HCT116 (cell line): ENCODE data around the gene FRMPD4. TPM values are rescaled to one million over a fixed set of nuclear protein-coding genes. Genes with fewer than 3 reads are reported as not detected.

Experiments used
- ATAC-seq: fragments of 200-7000 bp; cut with Tn5 transposase; 2 replicates; pipeline ENCODE4 v1.9.1; 2020; ENCODE audit warnings: mild to moderate bottlenecking, moderate library complexity
- BruUV-seq: library from RNA; stranded (reverse); fragments of 400-500 nt; replicated peaks from 2 replicates; lab custom pipeline; 2021; lab: Mats Ljungman, UMichigan
- CTCF ChIA-PET: fragments of 300-600 bp; sonication (Branson Sonifier 250); formaldehyde crosslinking; loops from one replicate; lab custom pipeline; 2021; ENCODE audit warnings: antibody characterized with exemption; lab: Charles Lee
- POLR2A ChIA-PET: fragments of 300-600, 350-600 bp; sonication (Branson Sonifier 250); formaldehyde crosslinking; loops from one replicate; lab custom pipeline; 2021; ENCODE audit warnings: antibody characterized with exemption; lab: Charles Lee
- RAD21 ChIA-PET, 2 experiments: fragments of 300-600 bp; sonication (Branson Sonifier 250); formaldehyde crosslinking; loops; one replicate each; lab custom pipeline; 2023; ENCODE audit warnings: low total read pairs in 2 of 2; ENCODE audit not compliant: uncharacterized antibody in 2 of 2, unreplicated experiment in 2 of 2, low non-redundant PET in 1 of 2; lab: Charles Lee
- DNase-seq: peaks from one replicate; pipeline ENCODE4 v3.0.0-alpha.2; 2010; ENCODE audit warnings: low read depth, low spot score
- H2AFZ ChIP-seq: fragments of 200-600 bp; shearing (Covaris generic), sonication (generic); 2 replicates; pipeline ENCODE4 v1.6.1; 2017; ENCODE audit warnings: low read depth, mixed run types, mixed read lengths, antibody characterized with exemption, low read length; ENCODE audit not compliant: poor library complexity, severe bottlenecking
- H3K27ac ChIP-seq: 2 replicates; pipeline ENCODE4 v1.5.1; 2012; ENCODE audit warnings: low read depth, low read length
- H3K27me3 ChIP-seq: fragments of 200-600 bp; sonication (generic); 2 replicates; pipeline ENCODE4 v1.6.1; 2016; ENCODE audit warnings: mixed run types, low read length, mixed read lengths; ENCODE audit not compliant: insufficient read depth
- H3K36me3 ChIP-seq, 2 experiments: fragments of 200-500 bp in 1 of 2; fragments of 200-600 bp in 1 of 2; sonication (Bioruptor generic) in 1 of 2; sonication (generic) in 1 of 2; 2 replicates each; pipeline versions ENCODE4 v1.5.1 to v1.6.1; 2014 to 2016; ENCODE audit warnings: low read length in 2 of 2, inconsistent platforms in 1 of 2, mixed read lengths in 1 of 2, mixed run types in 1 of 2; ENCODE audit not compliant: insufficient read depth in 2 of 2, control insufficient read depth in 1 of 2
- H3K4me1 ChIP-seq, 2 experiments: fragments of 200-600 bp in 1 of 2; sonication (generic) in 1 of 2; 2 replicates each; pipeline versions ENCODE4 v1.5.1 to v1.6.1; 2012 to 2017; ENCODE audit warnings: low read length in 2 of 2, inconsistent platforms in 1 of 2, mild to moderate bottlenecking in 1 of 2, mixed read lengths in 1 of 2, mixed run types in 1 of 2, moderate library complexity in 1 of 2; ENCODE audit not compliant: insufficient read depth in 2 of 2, control insufficient read depth in 1 of 2
- H3K4me2 ChIP-seq: fragments of 200-600 bp; sonication (generic); 2 replicates; pipeline ENCODE4 v1.6.1; 2017; ENCODE audit warnings: mixed run types, low read length, mixed read lengths
- H3K4me3 ChIP-seq, 2 experiments: fragments of 200-600 bp in 1 of 2; sonication (generic) in 1 of 2; replicated peaks in 1 of 2; 2 replicates each; pipeline ENCODE4 v1.5.1; 2011 to 2016; ENCODE audit warnings: low read length in 2 of 2, control low read depth in 1 of 2, low read depth in 1 of 2, mild to moderate bottlenecking in 1 of 2, mixed read lengths in 1 of 2, mixed run types in 1 of 2
- H3K79me2 ChIP-seq: fragments of 200-600 bp; sonication (generic); 2 replicates; pipeline ENCODE4 v1.6.1; 2017; ENCODE audit warnings: mild to moderate bottlenecking, mixed run types, low read length, moderate library complexity, mixed read lengths; ENCODE audit not compliant: insufficient read depth
- H3K9ac ChIP-seq: fragments of 200-600 bp; sonication (generic); 2 replicates; pipeline ENCODE4 v1.6.1; 2016; ENCODE audit warnings: low read length, mixed read lengths
- H3K9me2 ChIP-seq: fragments of 200-600 bp; sonication (generic), shearing (Covaris generic); 2 replicates; pipeline ENCODE4 v1.6.1; 2017; ENCODE audit warnings: mixed run types, mild to moderate bottlenecking, moderate library complexity; ENCODE audit not compliant: insufficient read depth
- H3K9me3 ChIP-seq, 2 experiments: fragments of 200-500 bp in 1 of 2; fragments of 200-600 bp in 1 of 2; sonication (Bioruptor generic) in 1 of 2; sonication (generic) in 1 of 2; 2 replicates each; pipeline ENCODE4 v1.6.1; 2014 to 2017; ENCODE audit warnings: low read length in 2 of 2, mixed read lengths in 2 of 2, inconsistent platforms in 1 of 2, low read depth in 1 of 2, mild to moderate bottlenecking in 1 of 2, mixed run types in 1 of 2, moderate library complexity in 1 of 2; ENCODE audit not compliant: control insufficient read depth in 1 of 2, insufficient read depth in 1 of 2
- H4K20me1 ChIP-seq: fragments of 200-600 bp; sonication (generic), shearing (Covaris generic); 2 replicates; pipeline ENCODE4 v1.6.1; 2017; ENCODE audit warnings: mixed run types, mild to moderate bottlenecking, moderate library complexity; ENCODE audit not compliant: insufficient read depth
- CBX3 ChIP-seq: IDR thresholded peaks from 2 replicates; pipeline ENCODE4 v1.6.1; 2012; ENCODE audit warnings: low read depth
- CEBPB ChIP-seq: IDR thresholded peaks from 2 replicates; pipeline ENCODE4 v1.6.1; 2012; ENCODE audit warnings: low read depth
- ELF1 ChIP-seq: IDR thresholded peaks from 2 replicates; pipeline ENCODE4 v1.6.1; 2012; ENCODE audit warnings: low read depth, borderline replicate concordance
- FOSL1 ChIP-seq: IDR thresholded peaks from 2 replicates; pipeline ENCODE4 v1.6.1; 2012; ENCODE audit warnings: low read depth
- JUND ChIP-seq: IDR thresholded peaks from 2 replicates; pipeline ENCODE4 v1.6.1; 2012
- POLR2A ChIP-seq: IDR thresholded peaks from 2 replicates; pipeline ENCODE4 v1.7.0; 2011; ENCODE audit warnings: borderline replicate concordance; ENCODE audit not compliant: insufficient read depth, insufficient read length; ENCODE audit errors: extremely low read depth
- POLR2AphosphoS5 ChIP-seq: IDR thresholded peaks from 2 replicates; pipeline ENCODE4 v1.6.1; 2011; ENCODE audit warnings: mild to moderate bottlenecking, low read depth, low read length, moderate library complexity
- RAD21 ChIP-seq: IDR thresholded peaks from 2 replicates; pipeline ENCODE4 v1.6.1; 2012; ENCODE audit warnings: low read depth, mild to moderate bottlenecking
- SIN3A ChIP-seq: IDR thresholded peaks from 2 replicates; pipeline ENCODE4 v1.6.1; 2012; ENCODE audit warnings: low read depth
- SRF ChIP-seq: IDR thresholded peaks from 2 replicates; pipeline ENCODE4 v1.6.1; 2012; ENCODE audit warnings: low read depth
- YY1 ChIP-seq: IDR thresholded peaks from 2 replicates; pipeline ENCODE4 v1.6.1; 2011; ENCODE audit warnings: low read length, low read depth, moderate library complexity, mild to moderate bottlenecking; ENCODE audit not compliant: insufficient replicate concordance; ENCODE audit errors: extremely low read depth
- ZFX ChIP-seq: fragments of 450-650 bp; IDR thresholded peaks from 2 replicates; pipeline ENCODE4 v1.6.1; 2017
- ZNF274 ChIP-seq: fragments of 200-500 bp; sonication (Bioruptor generic); IDR thresholded peaks from 2 replicates; pipeline ENCODE4 v1.6.1; 2014; ENCODE audit warnings: mild to moderate bottlenecking, low read depth, low read length, inconsistent platforms
- intact Hi-C: fragments of 100-400 bp; cut with micrococcal nuclease; formaldehyde crosslinking; loops from 2 replicates; pipeline ENCODE4 v1.10.0; 2022
- total RNA-seq: library from RNA; stranded (reverse); gene quantifications from one replicate; pipeline ENCODE4 v1.2.1, GENCODE V29; 2021; ENCODE audit not compliant: unreplicated experiment
- TF ChIP-seq, protein P1 (sequence below): IDR thresholded peaks from 2 replicates; pipeline ENCODE4 v1.6.1; 2011; ENCODE audit warnings: mild to moderate bottlenecking, low read length, moderate library complexity; ENCODE audit not compliant: insufficient replicate concordance; ENCODE audit errors: extremely low read depth

FRMPD4 gene
- total RNA-seq, 1 experiment from 2014 or later: not detected

DNA sequence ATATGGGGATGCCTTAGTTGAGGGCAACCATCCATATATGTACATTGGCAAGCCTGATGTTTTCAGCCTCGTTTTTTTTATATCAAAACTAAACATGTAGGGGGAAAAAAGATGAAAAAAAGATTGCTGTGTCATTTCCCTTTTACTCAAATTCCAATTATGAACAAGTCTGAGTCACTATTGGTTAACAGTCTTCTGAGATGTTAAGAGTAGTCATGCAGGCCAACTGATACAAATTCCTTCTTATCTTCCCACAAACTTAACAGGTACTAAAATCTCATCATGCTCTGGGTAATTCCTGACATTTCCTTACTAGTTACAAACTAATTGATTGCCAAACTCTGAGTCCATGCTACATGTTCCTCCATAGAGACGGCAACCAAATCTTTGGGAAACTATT is 222.1 kb downstream of the FRMPD4 start:
- Histone ChIP-seq H4K20me1 (no peaks in the 10 kb centered on the region), H3K4me1 (no peaks in the 10 kb centered on the region), H3K9ac (no peak overlapping the region), H3K27me3 (no peaks in the 10 kb centered on the region), H3K9me3 (no peaks in the 10 kb centered on the region), H3K79me2 (no peaks in the 10 kb centered on the region), H3K36me3 (no peaks in the 10 kb centered on the region), H3K9me2 (no peaks in the 10 kb centered on the region), H3K4me3 (no peak overlapping the region), H2AFZ (no peak overlapping the region)
- POLR2A ChIA-PET: no interaction called here
- CTCF ChIA-PET: no interaction called here
- no TSS peak for BruUV-seq
- no peak for TF ChIP-seq POLR2A
- no peak for TF ChIP-seq ZNF274
- no peak for TF ChIP-seq ELF1
- TF ChIP-seq RAD21: no peak
- no peak for TF ChIP-seq YY1
- TF ChIP-seq SIN3A: no peak
- no peak for TF ChIP-seq CBX3
- no peak for TF ChIP-seq JUND
- no peak for TF ChIP-seq POLR2AphosphoS5
- TF ChIP-seq, protein P1, sequence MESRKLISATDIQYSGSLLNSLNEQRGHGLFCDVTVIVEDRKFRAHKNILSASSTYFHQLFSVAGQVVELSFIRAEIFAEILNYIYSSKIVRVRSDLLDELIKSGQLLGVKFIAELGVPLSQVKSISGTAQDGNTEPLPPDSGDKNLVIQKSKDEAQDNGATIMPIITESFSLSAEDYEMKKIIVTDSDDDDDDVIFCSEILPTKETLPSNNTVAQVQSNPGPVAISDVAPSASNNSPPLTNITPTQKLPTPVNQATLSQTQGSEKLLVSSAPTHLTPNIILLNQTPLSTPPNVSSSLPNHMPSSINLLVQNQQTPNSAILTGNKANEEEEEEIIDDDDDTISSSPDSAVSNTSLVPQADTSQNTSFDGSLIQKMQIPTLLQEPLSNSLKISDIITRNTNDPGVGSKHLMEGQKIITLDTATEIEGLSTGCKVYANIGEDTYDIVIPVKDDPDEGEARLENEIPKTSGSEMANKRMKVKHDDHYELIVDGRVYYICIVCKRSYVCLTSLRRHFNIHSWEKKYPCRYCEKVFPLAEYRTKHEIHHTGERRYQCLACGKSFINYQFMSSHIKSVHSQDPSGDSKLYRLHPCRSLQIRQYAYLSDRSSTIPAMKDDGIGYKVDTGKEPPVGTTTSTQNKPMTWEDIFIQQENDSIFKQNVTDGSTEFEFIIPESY: no peak
- TF ChIP-seq FOSL1: no peak
- TF ChIP-seq CEBPB: no peak
- TF ChIP-seq ZFX: no peak
- TF ChIP-seq SRF: no peak
- TF ChIP-seq, all 23 proteins: peak for 0
- no peak for DNase-seq
- no peak overlapping the region for H3K4me2 ChIP-seq
- no peak overlapping the region for H3K27ac ChIP-seq
- intact Hi-C loops: no loop called here
- RAD21 ChIA-PET: no interaction called here
- ATAC-seq: no peak
